GM23338 (cell line): Measurements from ENCODE around the gene NADK. TPM values are rescaled to one million over a fixed set of nuclear protein-coding genes. Genes with fewer than 3 reads are reported as not detected.

ENCODE experiments used
- ATAC-seq: fragments of 200-7000 bp; cut with Tn5 transposase; 3 replicates; pipeline ENCODE4 v1.9.1; 2020
- DNase-seq: peaks from one replicate; pipeline ENCODE4 v3.0.0-alpha.2; 2015; ENCODE audit warnings: low spot score
- H2AFZ ChIP-seq: fragments of 200-600 bp; sonication (generic); 2 replicates; pipeline ENCODE4 v1.8.0; 2016; ENCODE audit warnings: antibody characterized with exemption, mild to moderate bottlenecking, moderate library complexity
- H3F3A ChIP-seq: fragments of 200-600 bp; sonication (generic); replicated peaks from 2 replicates; pipeline ENCODE4 v1.8.0; 2017; ENCODE audit warnings: antibody characterized with exemption, mixed run types, low read depth
- H3K27ac ChIP-seq: fragments of 200-600 bp; sonication (generic); 2 replicates; pipeline ENCODE4 v1.6.1; 2016; ENCODE audit warnings: low read depth
- H3K27me3 ChIP-seq: fragments of 200-600 bp; sonication (generic); 2 replicates; pipeline ENCODE4 v1.8.0; 2016; ENCODE audit warnings: mild to moderate bottlenecking, mixed run types, moderate library complexity; ENCODE audit not compliant: insufficient read depth
- H3K36me3 ChIP-seq: fragments of 200-600 bp; sonication (generic); 2 replicates; pipeline ENCODE4 v1.8.0; 2016; ENCODE audit warnings: mild to moderate bottlenecking; ENCODE audit not compliant: insufficient read depth
- H3K4me1 ChIP-seq: fragments of 200-600 bp; sonication (generic); 2 replicates; pipeline ENCODE4 v1.8.0; 2016; ENCODE audit warnings: mild to moderate bottlenecking, moderate library complexity; ENCODE audit not compliant: insufficient read depth
- H3K4me2 ChIP-seq: fragments of 200-600 bp; sonication (generic); 2 replicates; pipeline ENCODE4 v1.7.1; 2017; ENCODE audit warnings: mixed run types
- H3K4me3 ChIP-seq: fragments of 200-600 bp; sonication (generic); 2 replicates; pipeline ENCODE4 v1.6.1; 2016; ENCODE audit warnings: mixed run types
- H3K79me2 ChIP-seq: fragments of 200-600 bp; sonication (generic); replicated peaks from 2 replicates; pipeline ENCODE4 v1.8.0; 2017; ENCODE audit warnings: mild to moderate bottlenecking; ENCODE audit not compliant: insufficient read depth
- H3K9me2 ChIP-seq: fragments of 200-600 bp; sonication (generic); 2 replicates; pipeline ENCODE4 v1.8.0; 2017; ENCODE audit not compliant: insufficient read depth
- H4K20me1 ChIP-seq: fragments of 200-600 bp; sonication (generic); replicated peaks from 2 replicates; pipeline ENCODE4 v1.8.0; 2017; ENCODE audit warnings: mild to moderate bottlenecking; ENCODE audit not compliant: insufficient read depth
- H3K27ac Mint-ChIP-seq: 2 replicates; pipeline ENCODE4 v1.8.0; 2020; ENCODE audit warnings: inconsistent platforms, mild to moderate bottlenecking, moderate library complexity, mixed read lengths
- H3K27me3 Mint-ChIP-seq: 3 replicates; pipeline ENCODE4 v1.8.0; 2022; ENCODE audit warnings: low read depth, mild to moderate bottlenecking, moderate library complexity, mixed read lengths, inconsistent platforms; ENCODE audit not compliant: insufficient read depth, poor library complexity
- H3K36me3 Mint-ChIP-seq: 3 replicates; pipeline ENCODE4 v1.8.0; 2021; ENCODE audit warnings: low read depth, mild to moderate bottlenecking, inconsistent platforms, moderate library complexity, mixed read lengths
- H3K4me1 Mint-ChIP-seq: 3 replicates; pipeline ENCODE4 v1.8.0; 2020; ENCODE audit warnings: mild to moderate bottlenecking, inconsistent platforms, mixed read lengths
- H3K4me3 Mint-ChIP-seq: 3 replicates; pipeline ENCODE4 v1.8.0; 2021; ENCODE audit warnings: moderate library complexity, mild to moderate bottlenecking, inconsistent platforms, mixed read lengths
- H3K9me3 Mint-ChIP-seq: 3 replicates; pipeline ENCODE4 v1.8.0; 2020; ENCODE audit warnings: moderate library complexity, mild to moderate bottlenecking, inconsistent platforms, mixed read lengths
- CREB1 ChIP-seq: fragments of 250-450 bp; sonication (Bioruptor Pico); IDR thresholded peaks from 2 replicates; pipeline ENCODE4 v1.5.0; 2020; ENCODE audit warnings: low read depth, mild to moderate bottlenecking, moderate library complexity
- EZH2phosphoT487 ChIP-seq: fragments of 200-600 bp; sonication (generic); IDR thresholded peaks from one replicate; pipeline ENCODE4 v1.8.1; 2018; ENCODE audit warnings: antibody characterized with exemption; ENCODE audit not compliant: unreplicated experiment
- JUNB ChIP-seq: IDR thresholded peaks from one replicate; pipeline ENCODE4 v1.6.1; 2016; ENCODE audit warnings: antibody characterized with exemption; ENCODE audit not compliant: unreplicated experiment
- ZNF462 ChIP-seq: fragments of 250-450 bp; sonication (Bioruptor Pico); IDR thresholded peaks from 2 replicates; pipeline ENCODE4 v1.5.0; 2020; ENCODE audit warnings: mild to moderate bottlenecking, moderate library complexity
- polyA plus RNA-seq: library from polyadenylated mRNA; unstranded; fragments of >200 nt; fragmentation: Nextera tagmentation; extraction: Ambion mirVana; gene quantifications from 2 replicates; pipeline ENCODE4 v1.2.1, GENCODE V29; 2016
- total RNA-seq: library from RNA; depleted of rRNA; stranded (reverse); fragments of >200 nt; shearing (Covaris generic); gene quantifications from 2 replicates; pipeline ENCODE4 v1.2.3, GENCODE V29; 2014

The NADK gene
- total and polyA plus RNA-seq, 2 experiments from 2014 or later, result 45.3 to 73.2 TPM

DNA sequence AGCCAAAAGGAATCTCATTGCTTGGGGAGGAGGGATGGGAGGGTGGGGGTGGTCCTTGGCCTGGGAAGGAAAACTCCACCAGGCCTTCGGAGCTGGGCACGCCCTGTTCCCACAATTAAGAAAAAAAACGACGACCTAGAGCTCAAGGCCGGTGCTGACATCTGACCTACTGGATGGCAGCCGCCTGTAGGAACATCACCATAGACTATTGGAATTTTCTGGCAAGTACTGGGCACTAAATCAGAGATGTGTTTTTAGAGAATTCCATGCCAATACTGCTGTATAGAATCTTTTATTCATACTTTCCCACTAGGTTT, 729 bp downstream of the NADK start:
- Mint-ChIP-seq H3K9me3 (no peaks in the 10 kb centered on the region), H3K27ac (no peak overlapping the region), H3K36me3 (peaks cover 21% of the 10 kb centered on the region), H3K27me3 (peaks cover 36% of the 10 kb centered on the region), H3K4me3 (peak overlapping the region; percentile 85), H3K4me1 (peaks cover 45% of the 10 kb centered on the region)
- Histone ChIP-seq H3K36me3 (peaks cover 2% of the 10 kb centered on the region; the same call in 1 of the 2 replicates), H2AFZ (no peak overlapping the region), H3K79me2 (peaks cover 54% of the 10 kb centered on the region), H3K4me1 (peaks cover 31% of the 10 kb centered on the region), H3K4me2 (peak overlapping the region; percentile 96), H3K27ac (no peak overlapping the region), H3K27me3 (no peaks in the 10 kb centered on the region), H3K4me3 (peak overlapping the region; percentile 89), H4K20me1 (peaks cover 29% of the 10 kb centered on the region), H3F3A (peaks cover 31% of the 10 kb centered on the region), H3K9me2 (no peaks in the 10 kb centered on the region)
- no peak for TF ChIP-seq EZH2phosphoT487
- TF ChIP-seq CREB1 (CRISPR knock-in tag), result no peak
- TF ChIP-seq JUNB, result no peak
- TF ChIP-seq ZNF462, result no peak
- ATAC-seq, result no peak
- DNase-seq, result peak; percentile 44

- Histone ChIP-seq H3K79me2 (peaks cover 61% of the 10 kb centered on the region), H3K27me3 (no peaks in the 10 kb centered on the region), H3K9me2 (no peaks in the 10 kb centered on the region), H3K4me1 (peaks cover 31% of the 10 kb centered on the region), H3K27ac (peak overlapping the region; percentile 33; the same call in 1 of the 2 replicates), H4K20me1 (peaks cover 29% of the 10 kb centered on the region), H3K36me3 (peaks cover 8% of the 10 kb centered on the region; the same call in 1 of the 2 replicates), H3K4me2 (peak overlapping the region; percentile 96), H3F3A (peaks cover 31% of the 10 kb centered on the region), H3K4me3 (peak overlapping the region; percentile 89), H2AFZ (no peak overlapping the region)
- Mint-ChIP-seq H3K9me3 (no peaks in the 10 kb centered on the region; the same call in 1 of the 3 replicates), H3K4me1 (peaks cover 45% of the 10 kb centered on the region), H3K4me3 (peak overlapping the region; percentile 85), H3K27me3 (peaks cover 36% of the 10 kb centered on the region), H3K36me3 (peaks cover 27% of the 10 kb centered on the region), H3K27ac (no peak overlapping the region)
- no peak for DNase-seq
- ATAC-seq, result no peak
- TF ChIP-seq ZNF462, result no peak
Measured at GRCh38 chr1:1776672-1777582, 1.3 kb downstream of the NADK start.
